H4 (cell line): Measurements from ENCODE around the gene CDC42BPG. TPM values are rescaled to one million over a fixed set of nuclear protein-coding genes. Genes with fewer than 3 reads are reported as not detected.
"Not testable (repeated sequence)": the region's sequence is repeated elsewhere in the genome, so short reads cannot be mapped to it uniquely, and the experiment has no call there.

Experiments
- DNase-seq: peaks from one replicate; pipeline ENCODE4 v3.0.0-alpha.2; 2015; ENCODE audit warnings: low spot score
- total RNA-seq: library from RNA; depleted of rRNA; stranded (reverse); fragments of >200 nt; shearing (Covaris generic); gene quantifications from 2 replicates; pipeline ENCODE4 v1.2.3, GENCODE V29; 2014

CDC42BPG gene
- total RNA-seq, 1 experiment from 2014 or later = 0.02 TPM

GRCh38 chr11:64834723-64835615, 9.5 kb downstream of the CDC42BPG start:
- peak; percentile 80 for DNase-seq

- no peak for DNase-seq
Observed at GRCh38 chr11:64834031-64834722, 10.3 kb downstream of the CDC42BPG start.

- DNase-seq = no peak
Observed at GRCh38 chr11:64833509-64833908, 10.9 kb downstream of the CDC42BPG start.

- DNase-seq = no peak
Observed at GRCh38 chr11:64833198-64833502, 11.3 kb downstream of the CDC42BPG start.

- DNase-seq = no peak
Observed at GRCh38 chr11:64832467-64833197, 11.8 kb downstream of the CDC42BPG start.

- DNase-seq = no peak
Observed at GRCh38 chr11:64831411-64831891, 13.0 kb downstream of the CDC42BPG start.

- no peak for DNase-seq
Observed at GRCh38 chr11:64829536-64830251, 14.8 kb downstream of the CDC42BPG start.

- DNase-seq = no peak
Observed at GRCh38 chr11:64827451-64827839, 17.0 kb downstream of the CDC42BPG start.

- no peak for DNase-seq
Observed at GRCh38 chr11:64826578-64827450, 17.6 kb downstream of the CDC42BPG start.

- DNase-seq = no peak
Observed at GRCh38 chr11:64826062-64826461, 18.4 kb downstream of the CDC42BPG start.

- no peak for DNase-seq
Observed at GRCh38 chr11:64823568-64824119, 20.8 kb downstream of the CDC42BPG start.

- no peak for DNase-seq
Observed at GRCh38 chr11:64817476-64817875, 27.0 kb downstream of the CDC42BPG start.

- not testable (repeated sequence) for DNase-seq
Observed at GRCh38 chr11:64815433-64815832, 29.0 kb downstream of the CDC42BPG start.

GRCh38 chr11:64814712-64815187, 29.7 kb downstream of the CDC42BPG start:
- no peak for DNase-seq

- no peak for DNase-seq
Observed at GRCh38 chr11:64813826-64814225, 30.6 kb downstream of the CDC42BPG start.

- DNase-seq = no peak
Observed at GRCh38 chr11:64810891-64811272, 33.6 kb downstream of the CDC42BPG start.

- DNase-seq = peak; percentile 95
Observed at GRCh38 chr11:64810271-64810890, 34.1 kb downstream of the CDC42BPG start, which contains the start of gene MEN1. Gene MEN1 (minus strand): TSS chr11:64810551. CDS start chr11:64810109, 442 bp downstream.

GRCh38 chr11:64809781-64810241, 34.6 kb downstream of the CDC42BPG start:
- DNase-seq = no peak

GRCh38 chr11:64805481-64805880, 39.0 kb downstream of the CDC42BPG start:
- DNase-seq = no peak
